Pons (tissue), 1 donor: ENCODE results near the gene PYHIN1.
"Not testable (repeated sequence)": the region's sequence is repeated elsewhere in the genome, so short reads cannot be mapped to it uniquely, and the experiment has no call there.

ENCODE experiments used
- DNase-seq: peaks from one replicate; pipeline ENCODE4 v3.0.0-alpha.2; 2016; ENCODE audit warnings: low spot score

The PYHIN1 gene

DNA sequence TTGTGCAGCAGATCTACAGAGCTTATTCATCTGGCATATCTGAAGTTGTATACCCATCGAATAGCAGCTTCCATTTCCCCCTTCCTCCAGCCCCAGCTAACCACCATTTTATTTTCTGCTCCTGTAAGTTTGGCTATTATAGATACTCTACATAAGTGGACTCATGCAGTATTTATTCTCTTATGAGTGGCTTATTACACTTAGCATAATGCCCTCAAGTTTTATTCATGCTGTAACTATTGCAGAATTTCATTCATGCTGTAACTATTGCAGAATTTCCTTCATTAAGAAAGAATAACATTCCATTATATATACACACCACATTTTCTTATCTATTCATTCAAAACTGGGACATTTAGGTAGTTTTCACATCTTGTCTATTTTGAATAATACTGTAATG is 47.9 kb downstream of the PYHIN1 start:
- no peak for DNase-seq

- DNase-seq = no peak
These were observed 51.9 kb downstream of the PYHIN1 start for GRCh38 chr1:158983235-158983634.

DNA sequence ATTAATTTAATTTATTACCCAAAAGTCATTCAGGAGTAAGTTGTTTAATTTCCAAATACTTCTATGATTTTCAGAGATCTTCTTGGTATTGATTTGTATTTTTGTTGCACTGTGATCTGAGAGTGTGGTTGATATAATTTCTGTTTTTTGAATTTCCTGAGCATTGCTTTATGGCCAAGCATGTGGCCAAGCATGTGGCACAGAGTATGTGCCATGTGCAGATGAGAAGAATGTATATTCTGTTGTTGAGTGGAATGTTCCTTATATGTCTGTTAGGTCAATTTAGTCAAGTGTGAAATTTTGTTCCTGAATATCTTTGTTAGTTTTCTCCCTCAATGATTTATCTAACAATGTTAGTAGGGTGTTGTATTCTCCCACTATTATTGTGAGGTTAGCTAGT is 53.0 kb downstream of the PYHIN1 start:
- no peak for DNase-seq

GRCh38 chr1:158989424-158989823 is 58.1 kb downstream of the PYHIN1 start:
- no peak for DNase-seq

GRCh38 chr1:158992787-158993312 is 61.5 kb downstream of the PYHIN1 start:
- DNase-seq = no peak

- peak; percentile 70 for DNase-seq
These were observed 65.6 kb downstream of the PYHIN1 start for GRCh38 chr1:158996998-158997397.

DNA sequence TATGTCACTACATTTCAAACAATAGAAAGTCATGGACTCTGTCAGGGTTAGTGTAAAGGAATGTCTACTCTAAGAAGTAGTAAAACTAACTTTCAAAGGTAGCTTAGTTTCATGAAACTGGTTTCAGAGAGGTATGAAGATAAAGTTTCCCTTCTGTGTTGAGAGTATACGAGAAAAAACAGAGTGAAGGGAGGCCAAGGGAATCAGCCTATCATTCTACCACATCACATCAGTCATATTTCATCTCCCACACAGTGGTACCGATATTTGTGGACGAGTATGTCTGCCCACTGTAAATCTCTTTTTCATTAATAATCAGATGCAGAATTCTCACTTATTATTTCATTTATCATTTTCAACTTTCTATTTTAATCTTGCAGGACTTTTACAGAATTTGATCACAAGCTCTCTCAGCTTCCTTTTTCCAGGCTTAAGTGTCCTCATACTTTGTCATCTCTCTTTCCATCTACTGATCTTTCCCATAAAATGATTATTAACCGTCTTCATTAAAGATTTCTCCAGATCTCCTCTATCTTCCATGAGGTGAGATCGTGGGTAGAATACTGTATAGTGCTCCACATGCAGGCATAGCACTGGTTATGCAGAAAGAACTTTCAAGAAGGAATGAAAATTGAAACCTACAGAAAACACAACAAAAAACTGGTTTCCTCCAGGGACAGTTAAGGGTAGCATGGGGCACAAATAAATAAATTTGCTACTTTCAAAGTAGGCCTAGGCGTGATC is 66.9 kb downstream of the PYHIN1 start:
- no peak for DNase-seq

- DNase-seq = peak; percentile 95
These were observed 67.4 kb downstream of the PYHIN1 start for GRCh38 chr1:158998781-158999161.

- peak; percentile 96 for DNase-seq
These were observed 68.1 kb downstream of the PYHIN1 start for GRCh38 chr1:158999316-159000069.

DNA sequence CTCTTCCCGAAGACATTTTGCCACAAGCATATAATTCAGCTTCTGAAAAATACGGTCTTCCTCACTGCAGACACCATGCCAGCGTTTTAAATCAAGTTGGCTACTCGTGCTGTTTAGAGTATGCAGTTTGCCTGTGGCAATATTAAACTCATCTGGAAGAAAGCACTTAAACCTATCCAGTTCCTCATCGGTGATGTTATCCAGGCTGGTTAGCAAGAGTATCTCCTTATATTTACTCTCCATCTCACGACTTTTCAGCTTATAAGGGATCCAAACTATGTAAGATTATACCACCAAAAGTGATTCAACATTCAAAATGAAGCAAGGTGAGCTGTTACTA is 68.7 kb downstream of the PYHIN1 start:
- no peak for DNase-seq

GRCh38 chr1:159000625-159001024 is 69.3 kb downstream of the PYHIN1 start:
- DNase-seq = peak; percentile 91

- no peak for DNase-seq
These were observed 73.8 kb downstream of the PYHIN1 start for GRCh38 chr1:159005161-159005560.

DNA sequence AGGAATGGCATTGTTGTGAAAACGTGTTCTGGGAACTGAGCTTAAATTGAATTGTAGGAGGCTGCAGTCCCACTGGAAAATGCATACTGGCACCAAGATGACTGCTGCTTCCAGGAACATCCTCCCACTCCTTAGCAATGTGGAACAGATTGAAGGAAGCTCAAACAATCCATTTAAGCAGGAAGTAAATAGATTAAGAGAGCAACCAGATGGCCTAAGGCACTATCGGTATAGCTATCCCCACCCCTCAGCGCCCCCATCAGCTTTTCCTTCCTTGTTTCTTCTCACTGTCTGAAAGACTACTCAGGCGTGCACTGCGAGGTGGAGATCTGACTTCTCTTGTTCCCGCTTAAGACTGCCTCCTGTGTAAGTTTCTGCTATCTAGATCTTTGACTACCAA is 74.3 kb downstream of the PYHIN1 start:
- no peak for DNase-seq

- not testable (repeated sequence) for DNase-seq
These were observed 75.0 kb downstream of the PYHIN1 start for GRCh38 chr1:159006210-159006807.

DNA sequence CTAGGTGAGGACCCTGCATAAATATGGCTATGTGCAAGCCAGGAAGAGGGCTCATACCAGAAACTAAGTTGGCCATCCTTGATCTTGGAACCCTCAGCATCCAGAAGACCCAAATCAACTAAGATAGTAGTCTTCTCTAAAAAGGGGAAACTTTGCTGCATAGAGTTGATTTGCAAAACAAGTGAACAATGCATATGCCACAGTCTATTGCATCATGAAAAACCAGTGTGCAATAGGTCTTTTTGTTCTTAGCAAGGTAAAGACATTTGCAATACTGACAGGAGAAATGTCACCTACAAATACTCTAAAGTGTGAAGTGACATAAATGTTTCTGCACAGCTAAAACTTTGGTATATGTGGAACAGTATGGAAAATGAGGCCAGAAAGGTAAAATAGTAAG is 76.4 kb downstream of the PYHIN1 start:
- DNase-seq = no peak

DNA sequence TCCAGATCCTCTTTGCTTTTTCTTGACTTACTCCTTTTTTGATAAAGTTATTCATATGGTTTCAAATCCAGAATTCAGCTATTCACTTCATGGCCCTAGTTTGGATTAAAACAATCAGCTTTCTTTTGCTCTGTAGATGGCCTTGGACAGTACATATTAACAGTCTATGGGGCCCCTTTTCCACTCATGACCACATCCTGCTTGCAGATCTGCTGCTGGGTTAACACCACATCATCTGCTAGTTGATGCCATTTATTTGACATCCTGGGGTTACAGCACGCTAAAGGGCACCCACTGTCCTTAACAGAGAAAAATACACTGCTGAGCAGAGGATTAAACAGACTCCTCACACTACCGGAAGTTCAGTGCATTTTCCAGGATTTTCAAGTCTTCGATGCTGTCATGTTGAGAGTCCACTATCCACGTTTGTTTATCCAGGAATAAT is 77.4 kb downstream of the PYHIN1 start:
- DNase-seq = no peak

GRCh38 chr1:159009287-159009686 is 77.9 kb downstream of the PYHIN1 start:
- DNase-seq = no peak

GRCh38 chr1:159009704-159010361 is 78.5 kb downstream of the PYHIN1 start, which contains the start of gene IFI16:
TSS of gene IFI16 (plus strand) at chr1:159009907. CDS start at chr1:159014681, 4,774 bp downstream.
- DNase-seq = peak; percentile 88

GRCh38 chr1:159010391-159010790 is 79.0 kb downstream of the PYHIN1 start:
- DNase-seq = no peak

DNA sequence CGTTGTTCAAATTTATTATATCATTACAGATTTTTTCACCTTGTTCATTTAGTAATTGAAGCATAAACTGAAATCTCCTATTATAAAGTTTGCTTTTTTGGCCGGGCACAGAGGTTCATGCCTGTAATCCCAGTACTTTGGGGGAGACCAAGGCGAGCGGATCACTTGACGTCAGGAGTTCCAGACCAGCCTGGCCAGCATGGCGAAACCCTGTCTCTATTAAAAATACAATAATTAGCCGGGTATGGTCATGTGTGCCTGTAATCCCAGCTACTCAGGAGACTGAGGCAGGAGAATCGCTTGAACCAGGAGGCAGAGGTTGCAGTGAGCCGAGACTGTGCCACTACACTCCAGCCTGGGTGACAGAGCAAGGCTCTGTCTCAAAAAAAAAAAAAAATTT is 79.6 kb downstream of the PYHIN1 start:
- not testable (repeated sequence) for DNase-seq

DNA sequence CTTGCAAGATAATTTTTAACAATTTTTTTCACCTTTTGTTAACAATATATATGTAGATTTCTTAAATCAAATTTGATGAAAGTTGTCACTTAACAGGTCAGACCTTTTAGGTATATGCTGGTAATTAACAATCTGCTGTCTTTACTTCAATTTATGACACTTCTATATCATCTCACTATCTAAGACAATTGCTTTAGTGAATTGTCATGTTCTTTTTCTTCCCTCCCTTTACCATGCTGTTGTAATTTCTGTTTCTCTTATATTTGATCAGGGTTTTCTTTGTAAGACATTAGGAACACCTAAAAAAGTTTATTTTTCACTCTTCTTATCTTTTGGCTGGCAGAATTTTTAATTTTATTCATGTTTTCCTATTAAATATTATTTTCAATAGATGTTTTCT is 80.4 kb downstream of the PYHIN1 start:
- no peak for DNase-seq

DNA sequence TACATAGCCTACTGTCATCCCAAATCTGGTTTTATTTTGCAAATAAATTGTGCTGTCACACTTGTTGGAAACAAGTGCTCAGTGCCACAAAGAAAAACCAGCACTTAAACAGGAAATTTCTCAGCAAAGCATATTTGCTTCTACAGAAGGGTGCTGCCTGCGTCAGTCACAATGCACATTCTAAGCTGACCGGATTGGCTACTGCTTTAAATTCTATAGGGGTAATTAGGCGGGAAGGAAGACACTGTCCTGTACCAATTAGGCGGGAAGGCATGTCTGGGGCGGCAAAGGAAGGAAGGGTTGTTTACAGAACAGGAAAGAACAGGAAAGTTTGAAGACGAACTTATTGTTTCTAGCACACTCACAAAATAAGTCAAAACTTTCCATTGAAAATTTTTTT is 81.1 kb downstream of the PYHIN1 start:
- DNase-seq = peak; percentile 47
